ENCODE measurements around the gene NAPSA. TPM values are rescaled to one million over a fixed set of nuclear protein-coding genes. Genes with fewer than 3 reads are reported as not detected.

The NAPSA gene
- total RNA-seq, 3 donors from 2014 or later (not counting 1 experiment from before 2014, with no cell fraction given) = 0.94 to 1.3 (median 0.95) TPM

DNA sequence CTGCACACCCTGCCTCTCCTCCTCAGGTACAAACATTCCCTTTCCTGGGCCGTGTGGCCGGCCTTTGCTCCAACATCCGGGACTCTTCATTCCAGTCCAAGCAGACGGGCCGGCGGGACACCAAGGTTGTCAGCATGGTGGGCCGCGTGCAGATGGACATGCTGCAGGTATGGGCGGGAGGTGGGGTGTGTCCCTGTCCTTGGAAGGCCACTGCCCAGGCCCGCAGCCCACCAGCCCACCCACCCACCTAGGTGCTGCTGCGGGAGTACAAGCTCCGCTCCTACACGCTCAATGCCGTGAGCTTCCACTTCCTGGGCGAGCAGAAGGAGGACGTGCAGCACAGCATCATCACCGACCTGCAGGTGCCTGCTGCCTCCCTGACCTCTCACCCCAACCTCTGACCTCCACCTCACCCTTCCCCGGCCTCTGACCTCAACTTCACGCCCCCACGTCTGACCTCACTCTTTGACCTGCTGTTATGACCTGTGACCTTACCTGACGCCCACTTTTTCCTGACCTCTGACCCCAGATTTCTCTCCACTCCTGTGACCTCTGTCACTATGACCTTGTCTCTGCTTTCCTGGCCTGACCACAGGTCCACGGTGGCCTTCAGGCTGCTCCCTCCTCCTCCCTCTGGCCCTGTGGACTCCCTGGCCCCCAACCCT lies 40.8 kb upstream of the NAPSA start:
- Mint-ChIP-seq H3K27ac (peak overlapping the region in 1 of 2 donors; percentile 51), H3K27me3 (ENCODE audit: low read depth in 2 of 2) (no peaks in the 10 kb centered on the region), H3K9me3 (no peaks in the 10 kb centered on the region), H3K4me3 (no peak overlapping the region), H3K4me1 (no peaks in the 10 kb centered on the region), H3K36me3 (no peaks in the 10 kb centered on the region)
- Histone ChIP-seq H3K27ac (ENCODE audit: low read length) (no peak overlapping the region), H3K4me3 (ENCODE audit: low read length) (no peak overlapping the region), H3K9me3 (ENCODE audit: control insufficient read depth, insufficient read depth, low read length) (no peaks in the 10 kb centered on the region), H3K36me3 (ENCODE audit: control insufficient read depth, insufficient read depth, low read length) (peaks cover 13% of the 10 kb centered on the region), H3K4me1 (ENCODE audit: control insufficient read depth, insufficient read depth, low read length) (no peaks in the 10 kb centered on the region), H3K27me3 (ENCODE audit: control insufficient read depth, insufficient read depth, low read length) (no peaks in the 10 kb centered on the region)
- TF ChIP-seq, protein P1, sequence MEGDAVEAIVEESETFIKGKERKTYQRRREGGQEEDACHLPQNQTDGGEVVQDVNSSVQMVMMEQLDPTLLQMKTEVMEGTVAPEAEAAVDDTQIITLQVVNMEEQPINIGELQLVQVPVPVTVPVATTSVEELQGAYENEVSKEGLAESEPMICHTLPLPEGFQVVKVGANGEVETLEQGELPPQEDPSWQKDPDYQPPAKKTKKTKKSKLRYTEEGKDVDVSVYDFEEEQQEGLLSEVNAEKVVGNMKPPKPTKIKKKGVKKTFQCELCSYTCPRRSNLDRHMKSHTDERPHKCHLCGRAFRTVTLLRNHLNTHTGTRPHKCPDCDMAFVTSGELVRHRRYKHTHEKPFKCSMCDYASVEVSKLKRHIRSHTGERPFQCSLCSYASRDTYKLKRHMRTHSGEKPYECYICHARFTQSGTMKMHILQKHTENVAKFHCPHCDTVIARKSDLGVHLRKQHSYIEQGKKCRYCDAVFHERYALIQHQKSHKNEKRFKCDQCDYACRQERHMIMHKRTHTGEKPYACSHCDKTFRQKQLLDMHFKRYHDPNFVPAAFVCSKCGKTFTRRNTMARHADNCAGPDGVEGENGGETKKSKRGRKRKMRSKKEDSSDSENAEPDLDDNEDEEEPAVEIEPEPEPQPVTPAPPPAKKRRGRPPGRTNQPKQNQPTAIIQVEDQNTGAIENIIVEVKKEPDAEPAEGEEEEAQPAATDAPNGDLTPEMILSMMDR (IDR thresholded peaks at IDR 0.05) = no peak
- DNase-seq (no peak), ATAC-seq (no peak)
- 93% methylated on average over 22 of the region's 22 CpGs for WGBS (ENCODE audit: insufficient coverage)
- intact Hi-C loops (cut with micrococcal nuclease) = no loop called here

DNA sequence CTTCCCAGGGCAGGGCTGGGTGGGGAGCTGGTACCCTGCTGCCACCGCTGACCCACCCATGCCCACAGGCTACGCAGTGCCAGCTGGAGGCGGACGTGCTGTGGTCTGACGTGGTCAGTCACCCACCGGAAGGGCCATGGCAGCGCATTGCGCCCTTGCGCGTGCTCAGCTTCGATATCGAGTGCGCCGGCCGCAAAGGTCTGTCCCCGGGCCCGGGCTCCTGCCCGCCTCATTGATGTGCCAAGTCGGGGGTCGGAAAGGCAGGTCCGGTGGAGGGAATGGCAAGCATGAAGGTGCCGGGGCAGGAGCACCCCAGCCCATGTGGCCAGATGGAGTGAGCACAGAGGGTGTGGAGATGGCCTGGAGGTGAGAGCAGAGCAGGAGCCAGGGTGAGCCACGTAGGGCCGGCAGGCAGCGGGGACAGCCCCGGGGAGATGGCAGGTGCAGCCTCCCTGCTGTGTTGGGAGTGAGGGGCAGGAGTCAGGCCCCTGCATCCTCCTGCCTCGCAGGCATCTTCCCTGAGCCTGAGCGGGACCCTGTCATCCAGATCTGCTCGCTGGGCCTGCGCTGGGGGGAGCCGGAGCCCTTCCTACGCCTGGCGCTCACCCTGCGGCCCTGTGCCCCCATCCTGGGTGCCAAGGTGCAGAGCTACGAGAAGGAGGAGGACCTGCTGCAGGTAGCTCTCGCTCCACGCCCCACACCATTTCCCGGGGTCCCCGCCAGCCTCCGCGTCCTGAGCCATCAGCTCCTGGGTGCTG lies 37.3 kb upstream of the NAPSA start:
- no peaks in the 10 kb centered on the region for H3K27me3 Mint-ChIP-seq (ENCODE audit: low read depth in 2 of 2)
- H3K27ac Mint-ChIP-seq = no peak overlapping the region
- peaks cover 11% of the 10 kb centered on the region for H3K36me3 ChIP-seq (ENCODE audit: control insufficient read depth, insufficient read depth, low read length)
- no peak overlapping the region for H3K4me3 ChIP-seq (ENCODE audit: low read length)
- no peaks in the 10 kb centered on the region for H3K36me3 Mint-ChIP-seq
- DNase-seq (no peak), ATAC-seq (no peak)
- no peaks in the 10 kb centered on the region for H3K4me1 Mint-ChIP-seq
- H3K9me3 ChIP-seq (ENCODE audit: control insufficient read depth, insufficient read depth, low read length) = no peaks in the 10 kb centered on the region
- no peaks in the 10 kb centered on the region for H3K27me3 ChIP-seq (ENCODE audit: control insufficient read depth, insufficient read depth, low read length)
- intact Hi-C loops (cut with micrococcal nuclease) = no loop called here
- H3K4me1 ChIP-seq (ENCODE audit: control insufficient read depth, insufficient read depth, low read length) = no peaks in the 10 kb centered on the region
- WGBS (ENCODE audit: insufficient coverage) = 96% methylated on average over 41 of the region's 41 CpGs
- TF ChIP-seq, protein P1 (IDR thresholded peaks at IDR 0.05) = no peak
- H3K9me3 Mint-ChIP-seq = no peaks in the 10 kb centered on the region
- no peak overlapping the region for H3K27ac ChIP-seq (ENCODE audit: low read length)
- no peak overlapping the region for H3K4me3 Mint-ChIP-seq

DNA sequence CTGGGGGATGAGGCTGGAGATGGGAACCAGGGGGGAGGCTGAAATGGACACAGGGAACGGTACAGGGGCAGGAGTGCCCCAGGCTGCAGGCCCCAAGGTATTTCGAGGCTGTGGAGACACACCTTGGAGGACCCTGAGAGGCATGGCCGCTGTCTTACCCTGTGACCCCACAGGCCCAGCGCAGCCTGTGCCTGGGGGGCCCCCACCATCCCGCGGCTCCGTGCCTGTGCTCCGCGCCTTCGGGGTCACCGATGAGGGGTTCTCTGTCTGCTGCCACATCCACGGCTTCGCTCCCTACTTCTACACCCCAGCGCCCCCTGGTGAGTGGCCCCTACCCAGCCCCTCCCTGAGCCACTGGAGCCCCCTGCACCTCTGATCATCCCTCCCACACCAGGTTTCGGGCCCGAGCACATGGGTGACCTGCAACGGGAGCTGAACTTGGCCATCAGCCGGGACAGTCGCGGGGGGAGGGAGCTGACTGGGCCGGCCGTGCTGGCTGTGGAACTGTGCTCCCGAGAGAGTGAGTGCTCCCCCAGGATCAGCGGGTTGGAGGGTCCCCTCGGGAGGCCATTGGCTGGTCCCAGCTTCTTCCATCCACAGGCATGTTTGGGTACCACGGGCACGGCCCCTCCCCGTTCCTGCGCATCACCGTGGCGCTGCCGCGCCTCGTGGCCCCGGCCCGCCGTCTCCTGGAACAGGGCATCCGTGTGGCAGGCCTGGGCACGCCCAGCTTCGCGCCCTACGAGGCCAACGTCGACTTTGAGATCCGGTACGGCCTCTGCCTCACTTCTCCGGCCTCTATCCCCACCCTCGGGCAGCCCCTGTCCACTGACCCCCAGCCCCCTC lies 36.4 kb upstream of the NAPSA start:
- no peaks in the 10 kb centered on the region for H3K27me3 Mint-ChIP-seq (ENCODE audit: low read depth in 2 of 2)
- no peak for DNase-seq

More for the DNA sequence above, 36.4 kb upstream of the NAPSA start:
- no peaks in the 10 kb centered on the region for H3K9me3 ChIP-seq (ENCODE audit: control insufficient read depth, insufficient read depth, low read length)
- no peak for ATAC-seq
- TF ChIP-seq, protein P1 (IDR thresholded peaks at IDR 0.05) = no peak
- no peaks in the 10 kb centered on the region for H3K27me3 ChIP-seq (ENCODE audit: control insufficient read depth, insufficient read depth, low read length)
- Mint-ChIP-seq H3K4me1 (no peaks in the 10 kb centered on the region), H3K27ac (no peak overlapping the region), H3K9me3 (no peaks in the 10 kb centered on the region), H3K36me3 (no peaks in the 10 kb centered on the region), H3K4me3 (no peak overlapping the region)
- H3K4me1 ChIP-seq (ENCODE audit: control insufficient read depth, insufficient read depth, low read length) = no peaks in the 10 kb centered on the region
- whole genome bisulfite sequencing (ENCODE audit: insufficient coverage) = 94% methylated on average over 48 of the region's 48 CpGs
- no peak overlapping the region for H3K27ac ChIP-seq (ENCODE audit: low read length)
- intact Hi-C loops (cut with micrococcal nuclease) = no loop called here
- peaks cover 9% of the 10 kb centered on the region for H3K36me3 ChIP-seq (ENCODE audit: control insufficient read depth, insufficient read depth, low read length)
- H3K4me3 ChIP-seq (ENCODE audit: low read length) = no peak overlapping the region

Data from natural killer cell (primary cell).